ENCODE measurements around the gene RSPH4A. TPM values are rescaled to one million over a fixed set of nuclear protein-coding genes. Genes with fewer than 3 reads are reported as not detected.

The RSPH4A gene
- total and polyA plus RNA-seq, 2 of the 4 experiments (the other 2 are of a cell fraction), result under 0.01 to 0.19 TPM

GRCh38 chr6:116595247-116595646 lies 21.0 kb upstream of the RSPH4A start:
- DNase-seq, result no peak
- Histone ChIP-seq H4K91ac (ENCODE audit: insufficient read depth, low read depth, low read length) (no peak overlapping the region), H3K27me3 (ENCODE audit: control insufficient read depth, insufficient read depth, low read length) (no peaks in the 10 kb centered on the region), H2BK5ac (ENCODE audit: low read depth, low read length, poor library complexity, severe bottlenecking) (no peak overlapping the region), H3K14ac (replicated peaks; ENCODE audit: low read depth, low read length) (no peak overlapping the region), H3K18ac (ENCODE audit: low read depth, low read length) (no peak overlapping the region), H3K27ac (ENCODE audit: insufficient read depth, low read length) (no peak overlapping the region), H2BK20ac (ENCODE audit: low read depth, low read length) (no peak overlapping the region), H2AK9ac (replicated peaks; ENCODE audit: low read depth, low read length, poor library complexity) (no peak overlapping the region), H3K9me3 (ENCODE audit: control insufficient read depth, insufficient read depth, low read length) (no peaks in the 10 kb centered on the region), H3K4me1 (ENCODE audit: control insufficient read depth, insufficient read depth, low read length) (no peaks in the 10 kb centered on the region), H3K9me1 (ENCODE audit: insufficient read depth, low read length) (no peaks in the 10 kb centered on the region), H3K9ac (ENCODE audit: low read depth, low read length) (no peak overlapping the region), H3K4ac (ENCODE audit: low read depth, low read length) (no peak overlapping the region), H3K23ac (ENCODE audit: low read depth, low read length) (no peak overlapping the region), H2BK15ac (ENCODE audit: low read depth, low read length) (no peak overlapping the region), H3K4me3 (ENCODE audit: insufficient read depth, low read depth, low read length) (no peak overlapping the region), H3K56ac (ENCODE audit: extremely low read depth, insufficient read depth, low read length) (no peak overlapping the region), H3K4me2 (ENCODE audit: low read depth, low read length) (no peak overlapping the region), H4K20me1 (ENCODE audit: insufficient read depth, low read length) (no peaks in the 10 kb centered on the region), H2BK120ac (ENCODE audit: low read depth, low read length) (no peak overlapping the region), H4K5ac (ENCODE audit: low read depth, low read length) (no peak overlapping the region), H2AFZ (replicated peaks; ENCODE audit: low read length, poor library complexity) (no peak overlapping the region), H3K79me1 (ENCODE audit: low read depth in 1 of 2, low read length in 2 of 2) (no peaks in the 10 kb centered on the region), H4K8ac (ENCODE audit: low read depth in 2 of 2, low read length in 2 of 2) (no peak overlapping the region), H2AK5ac (ENCODE audit: low read depth, low read length) (no peak overlapping the region), H3K36me3 (ENCODE audit: control insufficient read depth, insufficient read depth, low read length) (peaks cover 19% of the 10 kb centered on the region)
- CTCF ChIA-PET, result no interaction called here
- intact Hi-C loops (cut with micrococcal nuclease) (no loop called here), dilution Hi-C loops (cut with HindIII; ENCODE audit: low sequenced_read_pairs, unreplicated experiment) (no loop called here), in situ Hi-C loops (cut with MboI; ENCODE audit: low sequenced_read_pairs) (no loop called here)
- BruUV-seq (replicated peaks), result no TSS peak
- no peak for ATAC-seq (ENCODE audit: low read depth)
- 100% methylated on average over 1 of the region's 3 CpGs; no CpG with 5 or more reads in 1 of the 2 experiments for WGBS, 2 experiments (ENCODE audit: extremely low coverage in 2 of 2, insufficient read length in 1 of 2)
- POLR2A ChIA-PET (ENCODE audit: unreplicated experiment), result no interaction called here
- TF ChIP-seq RAD21 (IDR thresholded peaks at IDR 0.05; ENCODE audit: low read length) (no peak), RFX5 (IDR thresholded peaks at IDR 0.05; ENCODE audit: low read depth, low read length) (no peak), MAFK (IDR thresholded peaks at IDR 0.05; ENCODE audit: low read depth, low read length) (no peak), BHLHE40 (IDR thresholded peaks at IDR 0.05; ENCODE audit: low read depth, low read length) (no peak)

Measured in IMR-90 (cell line).